ENCODE measurements around the gene NSMCE4A. TPM values are rescaled to one million over a fixed set of nuclear protein-coding genes. Genes with fewer than 3 reads are reported as not detected.

Gene NSMCE4A
- total and polyA plus RNA-seq, 2 experiments from 2014 or later: 44.5 to 67.6 TPM

DNA sequence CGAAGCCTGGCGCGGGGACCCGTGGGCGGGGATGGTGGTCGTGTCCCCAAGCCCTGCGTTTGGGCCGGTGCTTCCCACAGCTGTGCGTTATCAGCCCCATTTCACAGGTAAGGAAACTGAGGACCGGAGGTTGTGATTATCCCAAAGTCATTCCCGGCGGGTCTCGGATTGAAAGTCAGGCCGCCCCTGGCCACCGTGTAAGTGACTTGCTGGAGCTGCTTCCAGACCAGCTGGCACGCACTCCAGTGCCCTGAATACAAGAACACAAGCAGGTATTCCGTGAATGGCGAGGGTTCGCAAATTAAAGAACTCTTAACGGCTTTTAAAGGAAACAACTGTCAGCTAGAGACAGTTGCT, 46.5 kb downstream of the NSMCE4A start:
- peak overlapping the region; percentile 82 for H2AFZ ChIP-seq
- H3K4me1 ChIP-seq (ENCODE audit: insufficient read depth): peaks cover 34% of the 10 kb centered on the region

GRCh38 chr10:121927841-121928527, 47.0 kb downstream of the NSMCE4A start, which contains the start of gene ATE1:
ATE1 (minus strand) TSS chr10:121928031; CDS start chr10:121927949, 82 bp downstream.
- Histone ChIP-seq H3K27me3 (no peaks in the 10 kb centered on the region), H3K9me3 (ENCODE audit: low read depth) (peaks cover 4% of the 10 kb centered on the region), H3K27ac (peak within 1 kb of the TSS; percentile 100), H3K4me1 (ENCODE audit: insufficient read depth) (peaks cover 34% of the 10 kb centered on the region), H3K9me2 (replicated peaks; ENCODE audit: insufficient read depth) (no peaks in the 10 kb centered on the region), H3K4me2 (peak within 1 kb of the TSS; percentile 86), H4K20me1 (ENCODE audit: insufficient read depth, poor library complexity, severe bottlenecking) (no peaks in the 10 kb centered on the region), H3K79me2 (peaks cover 51% of the 10 kb centered on the region), H3K36me3 (replicated peaks; ENCODE audit: insufficient read depth, low read depth) (no peaks in the 10 kb centered on the region), H2AFZ (peak within 1 kb of the TSS; percentile 82), H3K4me3 (peak within 1 kb of the TSS; percentile 76)
- TF ChIP-seq EZH2 (IDR thresholded peaks at IDR 0.05; ENCODE audit: borderline replicate concordance) (no peak), EZH2phosphoT487 (IDR thresholded peaks at IDR 0.05; ENCODE audit: low read depth, severe bottlenecking, unreplicated experiment) (no peak)
- TF ChIP-seq, protein P1, sequence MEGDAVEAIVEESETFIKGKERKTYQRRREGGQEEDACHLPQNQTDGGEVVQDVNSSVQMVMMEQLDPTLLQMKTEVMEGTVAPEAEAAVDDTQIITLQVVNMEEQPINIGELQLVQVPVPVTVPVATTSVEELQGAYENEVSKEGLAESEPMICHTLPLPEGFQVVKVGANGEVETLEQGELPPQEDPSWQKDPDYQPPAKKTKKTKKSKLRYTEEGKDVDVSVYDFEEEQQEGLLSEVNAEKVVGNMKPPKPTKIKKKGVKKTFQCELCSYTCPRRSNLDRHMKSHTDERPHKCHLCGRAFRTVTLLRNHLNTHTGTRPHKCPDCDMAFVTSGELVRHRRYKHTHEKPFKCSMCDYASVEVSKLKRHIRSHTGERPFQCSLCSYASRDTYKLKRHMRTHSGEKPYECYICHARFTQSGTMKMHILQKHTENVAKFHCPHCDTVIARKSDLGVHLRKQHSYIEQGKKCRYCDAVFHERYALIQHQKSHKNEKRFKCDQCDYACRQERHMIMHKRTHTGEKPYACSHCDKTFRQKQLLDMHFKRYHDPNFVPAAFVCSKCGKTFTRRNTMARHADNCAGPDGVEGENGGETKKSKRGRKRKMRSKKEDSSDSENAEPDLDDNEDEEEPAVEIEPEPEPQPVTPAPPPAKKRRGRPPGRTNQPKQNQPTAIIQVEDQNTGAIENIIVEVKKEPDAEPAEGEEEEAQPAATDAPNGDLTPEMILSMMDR (IDR thresholded peaks at IDR 0.05; ENCODE audit: poor library complexity): no peak
- WGBS (ENCODE audit: low lambda C conversion rate, missing lambda C conversion rate): 1% methylated on average over 84 of the region's 87 CpGs
- DNase-seq (ENCODE audit: low spot score): peak; percentile 97

More for the DNA sequence above, 46.5 kb downstream of the NSMCE4A start:
- H3K79me2 ChIP-seq: peaks cover 46% of the 10 kb centered on the region
- DNase-seq (ENCODE audit: low spot score): no peak
- H3K27me3 ChIP-seq: no peaks in the 10 kb centered on the region
- peak overlapping the region; percentile 59 for H3K4me3 ChIP-seq
- peak overlapping the region; percentile 100 for H3K27ac ChIP-seq
- H4K20me1 ChIP-seq (ENCODE audit: insufficient read depth, poor library complexity, severe bottlenecking): no peaks in the 10 kb centered on the region
- H3K36me3 ChIP-seq (replicated peaks; ENCODE audit: insufficient read depth, low read depth): no peaks in the 10 kb centered on the region
- no peaks in the 10 kb centered on the region for H3K9me2 ChIP-seq (replicated peaks; ENCODE audit: insufficient read depth)
- H3K9me3 ChIP-seq (ENCODE audit: low read depth): peaks cover 4% of the 10 kb centered on the region
- 15% methylated on average over 17 of the region's 20 CpGs for whole genome bisulfite sequencing (ENCODE audit: low lambda C conversion rate, missing lambda C conversion rate)
- TF ChIP-seq, protein P1 (IDR thresholded peaks at IDR 0.05; ENCODE audit: poor library complexity): no peak
- TF ChIP-seq EZH2phosphoT487 (IDR thresholded peaks at IDR 0.05; ENCODE audit: low read depth, severe bottlenecking, unreplicated experiment) (no peak), EZH2 (IDR thresholded peaks at IDR 0.05; ENCODE audit: borderline replicate concordance) (no peak)
- peak overlapping the region; percentile 86 for H3K4me2 ChIP-seq

GRCh38 chr10:121927318-121927840, 47.6 kb downstream of the NSMCE4A start:
- Histone ChIP-seq H3K36me3 (replicated peaks; ENCODE audit: insufficient read depth, low read depth) (no peaks in the 10 kb centered on the region), H3K4me1 (ENCODE audit: insufficient read depth) (peaks cover 34% of the 10 kb centered on the region), H3K4me3 (peak overlapping the region; percentile 76), H3K79me2 (peaks cover 57% of the 10 kb centered on the region), H3K9me3 (ENCODE audit: low read depth) (peaks cover 4% of the 10 kb centered on the region), H3K9me2 (replicated peaks; ENCODE audit: insufficient read depth) (no peaks in the 10 kb centered on the region), H4K20me1 (ENCODE audit: insufficient read depth, poor library complexity, severe bottlenecking) (no peaks in the 10 kb centered on the region), H3K27ac (peak overlapping the region; percentile 100), H3K27me3 (no peaks in the 10 kb centered on the region), H3K4me2 (peak overlapping the region; percentile 83), H2AFZ (peak overlapping the region; percentile 82)
- peak; percentile 73 for DNase-seq (ENCODE audit: low spot score)
- TF ChIP-seq EZH2 (IDR thresholded peaks at IDR 0.05; ENCODE audit: borderline replicate concordance): no peak
- TF ChIP-seq, protein P1 (IDR thresholded peaks at IDR 0.05; ENCODE audit: poor library complexity): no peak
- under 1% methylated on average over 46 of the region's 48 CpGs for WGBS (ENCODE audit: low lambda C conversion rate, missing lambda C conversion rate)
